Kidney (tissue), 14 donors: ENCODE results near the gene TTLL5. TPM values are rescaled to one million over a fixed set of nuclear protein-coding genes. Genes with fewer than 3 reads are reported as not detected.

Experiments used
- DNase-seq, 5 donors: peaks; one replicate each; pipeline ENCODE4 v3.0.0-alpha.2; 2013 to 2020
- FAIRE-seq: peaks from 2 replicates; lab custom pipeline; 2012; peaks lifted over from hg19 to GRCh38; lab: Jason Lieb, UNC
- H3K27ac ChIP-seq, 2 donors: one replicate each; pipeline ENCODE4 v1.7.0; 2013; ENCODE audit warnings: low read depth in 2 of 2, low read length in 2 of 2, inconsistent platforms in 1 of 2
- H3K27me3 ChIP-seq: one replicate; pipeline ENCODE4 v1.7.1; 2013; ENCODE audit warnings: low read length, inconsistent platforms; ENCODE audit not compliant: control insufficient read depth, insufficient read depth
- H3K36me3 ChIP-seq, 3 donors: one replicate each; pipeline versions ENCODE4 v1.7.0 to v1.7.1; 2013; ENCODE audit warnings: low read length in 3 of 3, control low read depth in 1 of 3, inconsistent platforms in 1 of 3; ENCODE audit not compliant: insufficient read depth in 3 of 3, control insufficient read depth in 2 of 3
- H3K4me1 ChIP-seq, 3 donors: one replicate each; pipeline versions ENCODE4 v1.7.0 to v1.7.1; 2013; ENCODE audit warnings: low read length in 3 of 3, inconsistent platforms in 1 of 3, low read depth in 1 of 3; ENCODE audit not compliant: control insufficient read depth in 2 of 3, insufficient read depth in 2 of 3
- H3K4me3 ChIP-seq, 3 donors: one replicate each; pipeline versions ENCODE4 v1.7.0 to v1.8.1; 2013; ENCODE audit warnings: low read length in 3 of 3, control low read depth in 1 of 3, inconsistent platforms in 1 of 3
- H3K9ac ChIP-seq, 3 donors: one replicate each; pipeline versions ENCODE4 v1.7.0 to v1.7.1; 2013; ENCODE audit warnings: low read length in 3 of 3, control low read depth in 1 of 3, inconsistent platforms in 1 of 3
- H3K9me3 ChIP-seq, 3 donors: one replicate each; pipeline versions ENCODE4 v1.7.0 to v1.7.1; 2013; ENCODE audit warnings: low read length in 3 of 3, control low read depth in 1 of 3, inconsistent platforms in 1 of 3; ENCODE audit not compliant: control insufficient read depth in 2 of 3, insufficient read depth in 1 of 3
- intact Hi-C: fragments of 100-400 bp; cut with DNase I; formaldehyde crosslinking; loops from one replicate; pipeline ENCODE4 v1.11.1; 2022
- polyA plus RNA-seq: library from polyadenylated mRNA; stranded (reverse); fragments of 350-450 nt; fragmentation: Illumina TruSeq; extraction: RNeasy Lipid Tissue Mini Kit (QIAGEN cat#74804); gene quantifications from one replicate; pipeline ENCODE4 v1.2.3, GENCODE V29; 2014; ENCODE audit warnings: low read depth, low replicate concordance; ENCODE audit not compliant: insufficient read depth
- total RNA-seq: library from RNA; stranded (reverse); fragmentation: NEBNext Ultra II Directional; extraction: Animal tissue kit (Norgen Biotek cat#: 25700); gene quantifications from one replicate; pipeline ENCODE4 v1.2.1, GENCODE V29; 2021
- TF ChIP-seq, protein P1 (sequence below): IDR thresholded peaks from 3 replicates; pipeline ENCODE4 v1.5.1; 2012; ENCODE audit warnings: mild to moderate bottlenecking, moderate library complexity, borderline replicate concordance; ENCODE audit not compliant: insufficient read depth; ENCODE audit errors: extremely low read depth
- donor health status: control.
- donor health status: control.
- donor health status: control.
- donor health status: control.
- donor health status: control.
- donor health status: DM: yes; HTN: yes; CAD: no.
- donor health status: Normal renal cell carcinoma (clear cell type).

The TTLL5 gene
- total and polyA plus RNA-seq, 2 donors from 2014 or later: 16.8 to 37.2 TPM

DNA sequence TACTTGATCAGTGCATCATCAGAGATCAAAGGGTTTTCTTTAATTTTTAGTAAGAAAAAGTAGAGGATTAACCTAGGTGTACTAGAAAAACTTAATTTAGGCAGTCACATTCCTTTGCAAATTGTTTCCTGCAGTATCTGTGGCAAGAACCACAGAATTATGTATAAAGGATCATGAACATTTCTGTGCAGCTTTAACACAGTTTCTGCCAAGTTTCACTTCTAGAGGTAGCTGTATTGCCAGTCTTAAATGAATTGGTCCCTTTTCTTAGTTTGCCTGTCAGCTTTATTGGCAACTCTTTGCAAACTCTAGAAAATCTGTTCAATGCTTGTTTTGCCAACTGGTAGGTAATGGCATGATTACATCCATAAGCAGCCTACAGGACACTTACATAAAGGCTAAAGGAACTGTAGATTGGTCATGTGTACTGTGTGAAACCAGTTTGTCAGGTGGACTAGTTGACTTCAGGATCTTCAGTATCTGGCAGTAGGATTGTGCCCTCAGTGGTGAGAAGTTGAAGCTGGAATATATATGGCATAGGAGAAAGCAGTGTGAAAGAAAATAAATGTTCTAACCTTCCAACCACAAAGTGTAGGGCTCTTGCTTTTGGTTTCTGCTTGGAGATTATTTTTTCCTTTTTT is 75.9 kb downstream of the TTLL5 start:
- TF ChIP-seq, protein P1, sequence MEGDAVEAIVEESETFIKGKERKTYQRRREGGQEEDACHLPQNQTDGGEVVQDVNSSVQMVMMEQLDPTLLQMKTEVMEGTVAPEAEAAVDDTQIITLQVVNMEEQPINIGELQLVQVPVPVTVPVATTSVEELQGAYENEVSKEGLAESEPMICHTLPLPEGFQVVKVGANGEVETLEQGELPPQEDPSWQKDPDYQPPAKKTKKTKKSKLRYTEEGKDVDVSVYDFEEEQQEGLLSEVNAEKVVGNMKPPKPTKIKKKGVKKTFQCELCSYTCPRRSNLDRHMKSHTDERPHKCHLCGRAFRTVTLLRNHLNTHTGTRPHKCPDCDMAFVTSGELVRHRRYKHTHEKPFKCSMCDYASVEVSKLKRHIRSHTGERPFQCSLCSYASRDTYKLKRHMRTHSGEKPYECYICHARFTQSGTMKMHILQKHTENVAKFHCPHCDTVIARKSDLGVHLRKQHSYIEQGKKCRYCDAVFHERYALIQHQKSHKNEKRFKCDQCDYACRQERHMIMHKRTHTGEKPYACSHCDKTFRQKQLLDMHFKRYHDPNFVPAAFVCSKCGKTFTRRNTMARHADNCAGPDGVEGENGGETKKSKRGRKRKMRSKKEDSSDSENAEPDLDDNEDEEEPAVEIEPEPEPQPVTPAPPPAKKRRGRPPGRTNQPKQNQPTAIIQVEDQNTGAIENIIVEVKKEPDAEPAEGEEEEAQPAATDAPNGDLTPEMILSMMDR: no peak
- FAIRE-seq: no peak
- H3K9ac ChIP-seq: no peak overlapping the region
- no peaks in the 10 kb centered on the region for H3K4me1 ChIP-seq
- H3K9me3 ChIP-seq: no peaks in the 10 kb centered on the region
- no peaks in the 10 kb centered on the region for H3K27me3 ChIP-seq
- intact Hi-C loops: no loop called here
- DNase-seq: no peak
- no peak overlapping the region for H3K27ac ChIP-seq
- peaks cover 0 to 5% (median 3%) of the 10 kb centered on the region in 3 donors for H3K36me3 ChIP-seq
- H3K4me3 ChIP-seq: no peak overlapping the region

GRCh38 chr14:75738192-75738591 is 77.1 kb downstream of the TTLL5 start:
- Histone ChIP-seq H3K36me3 (peaks cover 0 to 5% (median 3%) of the 10 kb centered on the region in 3 donors), H3K27ac (no peak overlapping the region), H3K4me3 (no peak overlapping the region), H3K9ac (no peak overlapping the region), H3K27me3 (no peaks in the 10 kb centered on the region), H3K4me1 (no peaks in the 10 kb centered on the region), H3K9me3 (no peaks in the 10 kb centered on the region)
- DNase-seq: no peak
- intact Hi-C loops: no loop called here
- TF ChIP-seq, protein P1: no peak
- FAIRE-seq: no peak

- intact Hi-C loops: no loop called here
- Histone ChIP-seq H3K4me3 (no peak overlapping the region), H3K9ac (no peak overlapping the region), H3K27me3 (no peaks in the 10 kb centered on the region), H3K27ac (no peak overlapping the region), H3K4me1 (no peaks in the 10 kb centered on the region), H3K9me3 (no peaks in the 10 kb centered on the region), H3K36me3 (peaks cover 0 to 4% (median 3%) of the 10 kb centered on the region in 3 donors)
- DNase-seq (no peak), FAIRE-seq (no peak)
- TF ChIP-seq, protein P1: no peak
Observed at GRCh38 chr14:75742867-75743266, 81.8 kb downstream of the TTLL5 start.

GRCh38 chr14:75747899-75748298 is 86.9 kb downstream of the TTLL5 start:
- peaks cover 0 to 5% (median 4%) of the 10 kb centered on the region in 3 donors for H3K36me3 ChIP-seq
- TF ChIP-seq, protein P1: no peak
- DNase-seq (no peak), FAIRE-seq (no peak)
- no peak overlapping the region for H3K27ac ChIP-seq
- H3K4me3 ChIP-seq: no peak overlapping the region
- no peaks in the 10 kb centered on the region for H3K9me3 ChIP-seq
- no peaks in the 10 kb centered on the region for H3K4me1 ChIP-seq
- H3K9ac ChIP-seq: no peak overlapping the region
- intact Hi-C loops: no loop called here
- no peaks in the 10 kb centered on the region for H3K27me3 ChIP-seq
